Endodermal cell (in vitro differentiated cells): ENCODE results near the gene MYLK3. TPM values are rescaled to one million over a fixed set of nuclear protein-coding genes. Genes with fewer than 3 reads are reported as not detected.

Experiments used
- DNase-seq: peaks from one replicate; pipeline ENCODE4 v3.0.0-alpha.2; 2017
- H3K27ac ChIP-seq: 2 replicates; pipeline ENCODE4 v1.5.1; 2013; ENCODE audit warnings: mild to moderate bottlenecking, low read depth, low read length, moderate library complexity
- H3K27me3 ChIP-seq: 2 replicates; pipeline ENCODE4 v1.6.1; 2013; ENCODE audit warnings: mild to moderate bottlenecking, low read length, moderate library complexity; ENCODE audit not compliant: insufficient read depth, control insufficient read depth, poor library complexity, severe bottlenecking
- H3K36me3 ChIP-seq: 2 replicates; pipeline ENCODE4 v1.7.0; 2013; ENCODE audit warnings: mild to moderate bottlenecking, low read length, moderate library complexity; ENCODE audit not compliant: control insufficient read depth, insufficient read depth
- H3K4me1 ChIP-seq: one replicate; pipeline ENCODE4 v1.7.0; 2013; ENCODE audit warnings: low read length; ENCODE audit not compliant: control insufficient read depth, insufficient read depth
- H3K4me3 ChIP-seq: 2 replicates; pipeline ENCODE4 v1.5.1; 2013; ENCODE audit warnings: mild to moderate bottlenecking, low read length, moderate library complexity
- H3K9ac ChIP-seq: 2 replicates; pipeline ENCODE4 v1.6.1; 2013; ENCODE audit warnings: mild to moderate bottlenecking, low read length, moderate library complexity; ENCODE audit not compliant: poor library complexity, severe bottlenecking; ENCODE audit errors: extremely low read depth
- H3K9me3 ChIP-seq: 2 replicates; pipeline ENCODE4 v1.6.1; 2013; ENCODE audit warnings: mild to moderate bottlenecking, low read length, moderate library complexity; ENCODE audit not compliant: control insufficient read depth
- H3K27ac Mint-ChIP-seq: 2 replicates; pipeline ENCODE4 v1.8.0; 2020; ENCODE audit warnings: mixed read lengths
- H3K27me3 Mint-ChIP-seq: 2 replicates; pipeline ENCODE4 v1.8.0; 2021; ENCODE audit warnings: mild to moderate bottlenecking, mixed read lengths; ENCODE audit not compliant: insufficient read depth
- H3K36me3 Mint-ChIP-seq: 2 replicates; pipeline ENCODE4 v1.8.0; 2020; ENCODE audit warnings: low read depth, mixed read lengths
- H3K4me1 Mint-ChIP-seq: 2 replicates; pipeline ENCODE4 v1.8.0; 2020; ENCODE audit warnings: mixed read lengths
- H3K4me3 Mint-ChIP-seq: 2 replicates; pipeline ENCODE4 v1.8.0; 2020; ENCODE audit warnings: mild to moderate bottlenecking, moderate library complexity, mixed read lengths
- H3K9me3 Mint-ChIP-seq: 2 replicates; pipeline ENCODE4 v1.8.0; 2020; ENCODE audit warnings: mild to moderate bottlenecking, mixed read lengths
- CTCF ChIP-seq: fragments of 200-600 bp; sonication (generic); conservative IDR thresholded peaks from 2 replicates; pipeline ENCODE4 v1.5.0; 2021; ENCODE audit warnings: antibody characterized with exemption, mild to moderate bottlenecking
- WGBS, 2 experiments: methylation state at CpG; one replicate each; pipeline versions ENCODE4 v1.1.5 to v1.1.7; 2013; ENCODE audit warnings: missing lambda C conversion rate in 2 of 2, mixed read lengths in 1 of 2; ENCODE audit not compliant: insufficient coverage in 1 of 2, insufficient read length in 1 of 2; 5-methylcytosine and 5-hydroxymethylcytosine counted together
- total RNA-seq, 2 donors: library from RNA; stranded (reverse); fragmentation: NEBNext Ultra II Directional in 1 of 2; extraction: Animal tissue kit (Norgen Biotek cat#: 25700) in 1 of 2; gene quantifications; 2 replicates in 1 of 2; 3 replicates in 1 of 2; pipeline ENCODE4 v1.2.1, GENCODE V29; 2021

Gene MYLK3
- total RNA-seq, 2 donors from 2014 or later: 2.3 to 4.0 TPM

DNA sequence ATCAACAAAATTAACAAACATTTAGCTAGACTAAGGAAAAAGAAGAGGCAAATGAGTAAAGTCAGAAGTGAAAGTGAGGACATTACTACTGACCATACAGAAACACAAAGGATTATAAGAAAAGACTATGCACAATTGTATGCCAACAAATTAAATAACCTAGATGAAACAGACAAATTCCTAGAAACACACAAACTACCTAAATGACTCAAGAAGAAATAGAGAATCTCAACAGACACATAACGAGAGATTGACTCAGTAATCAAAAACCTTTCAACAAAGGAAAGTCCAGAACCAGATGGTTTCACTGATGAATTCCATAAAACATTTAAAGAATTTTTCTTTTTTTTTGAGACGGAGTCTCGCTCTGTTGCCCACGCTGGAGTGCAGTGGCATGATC lies 35.7 kb upstream of the MYLK3 start:
- Mint-ChIP-seq H3K9me3 (peaks cover 20% of the 10 kb centered on the region), H3K27ac (no peak overlapping the region), H3K36me3 (peaks cover 3% of the 10 kb centered on the region), H3K4me1 (peaks cover 10% of the 10 kb centered on the region), H3K4me3 (no peak overlapping the region), H3K27me3 (no peaks in the 10 kb centered on the region)
- Histone ChIP-seq H3K4me1 (peaks cover 7% of the 10 kb centered on the region), H3K36me3 (no peaks in the 10 kb centered on the region), H3K9ac (no peak overlapping the region), H3K27ac (no peak overlapping the region), H3K4me3 (no peak overlapping the region), H3K9me3 (peaks cover 18% of the 10 kb centered on the region), H3K27me3 (no peaks in the 10 kb centered on the region)
- no peak for DNase-seq
- WGBS, 2 experiments: 80 to 96% methylated on average over 2 to 4 of the region's 4 CpGs
- TF ChIP-seq CTCF: no peak

GRCh38 chr16:46782320-46782719 lies 34.2 kb upstream of the MYLK3 start:
- Histone ChIP-seq H3K9ac (no peak overlapping the region), H3K27ac (no peak overlapping the region), H3K4me1 (peaks cover 7% of the 10 kb centered on the region), H3K36me3 (no peaks in the 10 kb centered on the region), H3K27me3 (no peaks in the 10 kb centered on the region), H3K4me3 (no peak overlapping the region), H3K9me3 (peaks cover 24% of the 10 kb centered on the region)
- Mint-ChIP-seq H3K4me3 (no peak overlapping the region), H3K36me3 (peaks cover 3% of the 10 kb centered on the region), H3K4me1 (peaks cover 10% of the 10 kb centered on the region), H3K27me3 (no peaks in the 10 kb centered on the region), H3K27ac (no peak overlapping the region), H3K9me3 (peaks cover 17% of the 10 kb centered on the region)
- TF ChIP-seq CTCF: no peak
- WGBS, 2 experiments: 86 to 100% methylated on average over 1 to 2 of the region's 2 CpGs
- no peak for DNase-seq

GRCh38 chr16:46777804-46778203 lies 29.7 kb upstream of the MYLK3 start:
- no peak overlapping the region for H3K4me3 ChIP-seq
- peaks cover 12% of the 10 kb centered on the region for H3K9me3 ChIP-seq
- H3K36me3 ChIP-seq: no peaks in the 10 kb centered on the region
- Mint-ChIP-seq H3K36me3 (no peaks in the 10 kb centered on the region), H3K4me1 (no peaks in the 10 kb centered on the region), H3K27ac (no peak overlapping the region), H3K9me3 (no peaks in the 10 kb centered on the region), H3K4me3 (no peak overlapping the region), H3K27me3 (no peaks in the 10 kb centered on the region)
- H3K27me3 ChIP-seq: no peaks in the 10 kb centered on the region
- H3K27ac ChIP-seq: no peak overlapping the region
- DNase-seq: no peak
- H3K4me1 ChIP-seq: no peaks in the 10 kb centered on the region
- no peak overlapping the region for H3K9ac ChIP-seq
- WGBS, 2 experiments: 87% methylated on average over 8 to 12 of the region's 12 CpGs
- no peak for TF ChIP-seq CTCF
